Ishikawa (cell line): ENCODE results near the gene COMMD7.

ENCODE experiments used
- CEBPB ChIP-seq: IDR thresholded peaks from 2 replicates; pipeline ENCODE4 v1.6.1; 2012
- CREB1 ChIP-seq: IDR thresholded peaks from 2 replicates; pipeline ENCODE4 v1.6.1; 2012; ENCODE audit warnings: low read depth
- EGR1 ChIP-seq: IDR thresholded peaks from 2 replicates; pipeline ENCODE4 v1.6.1; 2012
- EP300 ChIP-seq: IDR thresholded peaks from 2 replicates; pipeline ENCODE4 v1.6.1; 2012; ENCODE audit warnings: borderline replicate concordance
- FOXM1 ChIP-seq: IDR thresholded peaks from 2 replicates; pipeline ENCODE4 v1.6.1; 2012; ENCODE audit warnings: low read depth, borderline replicate concordance
- MAX ChIP-seq: IDR thresholded peaks from 2 replicates; pipeline ENCODE4 v1.6.1; 2012
- NFIC ChIP-seq: IDR thresholded peaks from 2 replicates; pipeline ENCODE4 v1.6.1; 2012
- RAD21 ChIP-seq: IDR thresholded peaks from 2 replicates; pipeline ENCODE4 v1.6.1; 2012; ENCODE audit warnings: low read depth
- REST ChIP-seq: IDR thresholded peaks from 2 replicates; pipeline ENCODE4 v1.6.1; 2012; ENCODE audit warnings: low read depth, mild to moderate bottlenecking
- TAF1 ChIP-seq: IDR thresholded peaks from 2 replicates; pipeline ENCODE4 v1.6.1; 2012; ENCODE audit warnings: low read depth, mild to moderate bottlenecking
- TCF12 ChIP-seq: IDR thresholded peaks from 2 replicates; pipeline ENCODE4 v1.6.1; 2012; ENCODE audit warnings: low read depth
- TEAD4 ChIP-seq: IDR thresholded peaks from 2 replicates; pipeline ENCODE4 v1.6.1; 2012
- USF1 ChIP-seq: IDR thresholded peaks from 2 replicates; pipeline ENCODE4 v1.6.1; 2012
- YY1 ChIP-seq: IDR thresholded peaks from 2 replicates; pipeline ENCODE4 v1.6.1; 2012; ENCODE audit warnings: low read depth
- ZBTB7A ChIP-seq: IDR thresholded peaks from 2 replicates; pipeline ENCODE4 v1.6.1; 2012; ENCODE audit warnings: low read depth

Gene COMMD7

GRCh38 chr20:32661820-32662528 is 81.3 kb downstream of the COMMD7 start:
- TF ChIP-seq RAD21 (peak; percentile 43; the same call in 1 of the 2 replicates), EP300 (no peak)

- TF ChIP-seq CREB1 (no peak), EP300 (no peak)
Observed at GRCh38 chr20:32660661-32661060, 82.6 kb downstream of the COMMD7 start.

- TF ChIP-seq MAX = no peak
Observed at GRCh38 chr20:32656827-32657226, 86.4 kb downstream of the COMMD7 start.

GRCh38 chr20:32655903-32656512 is 87.3 kb downstream of the COMMD7 start:
- TF ChIP-seq ZBTB7A (no peak), CEBPB (no peak), NFIC (no peak), EGR1 (no peak), EP300 (no peak), MAX (no peak), TAF1 (no peak), USF1 (no peak), FOXM1 (no peak), REST (no peak), YY1 (no peak), RAD21 (no peak), TCF12 (no peak), TEAD4 (no peak), CREB1 (no peak)

- TF ChIP-seq TCF12 (0 out of 2 replicates have a peak, but pooled peaks have one; percentile 33), MAX (no peak), RAD21 (peak; percentile 100), REST (no peak), EP300 (no peak), YY1 (no peak), ZBTB7A (0 out of 2 replicates have a peak, but pooled peaks have one; percentile 54)
Observed at GRCh38 chr20:32652739-32653526, 90.3 kb downstream of the COMMD7 start.
